Vagina (tissue), 2 donors: ENCODE data around the gene EIF3C.
"Not testable (repeated sequence)": the region's sequence is repeated elsewhere in the genome, so short reads cannot be mapped to it uniquely, and the experiment has no call there.

Source experiments
- CTCF ChIP-seq, 3 experiments: fragments of 450-650 bp in 2 of 3; fragments of 200-600 bp in 1 of 3; sonication (generic) in 1 of 3; IDR thresholded peaks; one replicate each; pipeline ENCODE4 v1.5.1; 2017 to 2019; ENCODE audit warnings: antibody characterized with exemption in 3 of 3, mild to moderate bottlenecking in 2 of 3, moderate library complexity in 2 of 3
- POLR2A ChIP-seq, 2 donors: fragments of 450-650 bp; IDR thresholded peaks; one replicate each; pipeline ENCODE4 v1.6.1; 2017; ENCODE audit warnings: antibody characterized with exemption in 2 of 2, mild to moderate bottlenecking in 2 of 2, moderate library complexity in 2 of 2
- POLR2AphosphoS5 ChIP-seq, 2 donors: sonication (generic); formaldehyde crosslinking; IDR thresholded peaks; one replicate each; pipeline ENCODE4 v1.9.0; 2017; ENCODE audit warnings: antibody characterized with exemption in 2 of 2, mild to moderate bottlenecking in 2 of 2, low read depth in 1 of 2; ENCODE audit not compliant: insufficient read depth in 1 of 2

- TF ChIP-seq POLR2AphosphoS5 (IDR thresholded peaks at IDR 0.05; ENCODE audit: insufficient read depth in 1 of 2, low read depth in 1 of 2); POLR2A (IDR thresholded peaks at IDR 0.05); CTCF (IDR thresholded peaks at IDR 0.05): not testable (repeated sequence)
These were observed 21.8 kb upstream of the EIF3C start for GRCh38 chr16:28689425-28689824.
